HG02981 (cell line): Measurements from ENCODE around the gene CFAP92.

Source experiments
- ATAC-seq: cut with Tn5 transposase; IDR thresholded peaks from one replicate; pipeline ENCODE4 v1.9.1; 2021; ENCODE audit warnings: mild to moderate bottlenecking, moderate library complexity; ENCODE audit not compliant: unreplicated experiment

Gene CFAP92, protein sequence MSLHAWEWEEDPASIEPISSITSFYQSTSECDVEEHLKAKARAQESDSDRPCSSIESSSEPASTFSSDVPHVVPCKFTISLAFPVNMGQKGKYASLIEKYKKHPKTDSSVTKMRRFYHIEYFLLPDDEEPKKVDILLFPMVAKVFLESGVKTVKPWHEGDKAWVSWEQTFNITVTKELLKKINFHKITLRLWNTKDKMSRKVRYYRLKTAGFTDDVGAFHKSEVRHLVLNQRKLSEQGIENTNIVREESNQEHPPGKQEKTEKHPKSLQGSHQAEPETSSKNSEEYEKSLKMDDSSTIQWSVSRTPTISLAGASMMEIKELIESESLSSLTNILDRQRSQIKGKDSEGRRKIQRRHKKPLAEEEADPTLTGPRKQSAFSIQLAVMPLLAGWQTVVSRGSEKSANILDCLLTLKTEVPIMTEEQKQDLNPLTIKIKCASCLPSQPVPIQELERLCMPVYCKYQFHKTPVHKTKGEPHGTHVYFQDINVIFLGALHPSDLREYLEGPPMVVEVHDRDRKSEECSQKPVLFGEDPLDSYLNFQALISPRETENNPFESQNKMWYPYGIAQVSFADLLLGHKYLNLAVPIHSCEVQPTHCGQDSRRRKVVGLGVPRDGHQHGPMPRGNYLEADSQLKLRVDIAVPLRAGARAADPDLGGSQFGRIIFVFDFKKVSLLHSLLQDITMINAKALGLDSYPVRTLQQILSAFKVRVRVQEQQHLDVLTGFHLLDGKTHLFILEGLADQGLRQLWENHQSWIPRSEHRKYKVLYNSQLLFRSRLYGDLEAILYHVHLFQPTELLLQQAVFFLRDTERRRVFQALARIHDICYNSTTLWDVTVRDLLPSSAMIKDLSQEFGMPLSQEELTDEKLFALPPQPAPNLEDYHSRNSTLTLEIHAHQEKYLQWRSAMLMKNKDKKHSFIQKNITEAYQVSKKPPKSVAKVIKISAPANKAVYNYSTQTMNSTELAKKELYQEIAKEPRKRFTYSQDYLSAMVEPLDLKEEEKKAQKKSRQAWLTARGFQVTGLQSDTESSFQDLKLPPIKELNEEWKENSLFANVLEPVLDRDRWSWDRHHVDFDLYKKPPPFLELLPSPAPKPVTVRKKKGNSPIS

DNA sequence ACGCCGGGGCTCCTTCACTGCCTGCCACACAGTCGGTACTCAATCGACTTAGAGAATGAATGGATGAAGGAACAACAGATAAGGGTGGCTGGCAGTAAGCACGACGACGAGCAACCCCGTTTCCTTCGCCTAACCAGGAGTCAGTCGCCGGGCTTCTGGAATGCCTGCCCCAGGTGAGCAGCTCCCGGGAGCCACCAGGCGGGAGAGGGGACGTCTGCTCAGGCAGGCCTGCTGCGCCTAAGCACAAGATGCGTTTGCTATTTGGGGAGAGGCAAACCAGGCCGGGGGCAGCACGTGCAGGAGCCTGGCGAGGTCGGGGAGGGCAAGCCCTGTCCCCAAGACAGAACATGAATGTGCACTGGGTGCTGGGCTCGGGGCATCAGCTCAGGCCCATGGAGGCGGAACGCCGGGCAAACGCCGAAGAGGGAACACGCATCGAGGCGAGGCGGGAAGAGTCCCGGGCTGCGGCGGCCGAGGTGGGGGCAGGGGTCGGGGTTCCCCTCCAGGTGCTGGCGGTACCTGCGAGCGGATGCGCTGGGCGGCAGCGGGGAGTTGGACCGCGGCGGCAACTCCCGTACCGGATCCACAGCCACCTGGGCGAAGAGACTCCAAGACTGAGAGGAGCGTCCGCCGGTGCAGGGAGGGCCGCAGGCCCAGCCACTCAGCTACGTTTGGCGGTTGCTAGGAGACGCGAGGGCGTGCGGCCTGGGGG lies at the start of gene CFAP92:
TSS of gene CFAP92 (minus strand) at position 616 of the 712 bp plus-strand sequence. CDS start 772 bp downstream, outside the sequence.
- peak; percentile 92 for ATAC-seq

DNA sequence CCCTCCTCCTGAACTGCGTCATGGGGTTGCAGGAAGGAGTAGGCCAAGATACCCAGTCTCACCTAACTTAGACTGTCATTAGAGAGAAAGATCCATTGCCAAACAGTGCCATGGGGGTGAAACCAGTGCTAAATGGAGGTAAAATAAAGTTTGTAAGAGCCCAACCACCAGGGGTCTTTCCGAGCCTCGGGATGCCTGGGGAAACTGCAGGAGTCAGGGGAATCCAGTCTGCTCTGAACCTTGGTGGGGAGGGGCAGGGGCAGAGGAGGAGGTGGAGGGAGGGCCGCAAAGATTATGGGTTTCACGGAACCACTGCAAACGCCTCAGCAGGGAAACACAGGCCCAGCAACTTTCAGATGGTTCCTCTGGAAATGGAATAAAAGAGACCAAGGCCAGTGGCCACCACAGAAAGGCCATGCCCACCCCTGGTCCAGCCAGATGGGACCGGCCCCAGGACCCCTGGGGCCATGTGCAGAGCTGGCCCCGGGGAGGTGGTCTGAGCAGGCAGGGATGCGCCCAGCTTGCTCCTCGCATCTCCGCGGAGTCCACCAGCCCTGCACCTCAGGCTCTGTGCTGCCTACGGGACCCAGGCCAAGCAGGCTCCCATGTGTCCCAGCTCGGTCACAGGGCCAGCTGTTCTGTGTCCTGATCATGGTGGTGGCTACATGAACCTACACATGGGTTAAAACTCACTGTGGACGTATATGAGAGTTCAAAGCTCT lies 46.9 kb upstream of the CFAP92 start:
- ATAC-seq, result no peak

DNA sequence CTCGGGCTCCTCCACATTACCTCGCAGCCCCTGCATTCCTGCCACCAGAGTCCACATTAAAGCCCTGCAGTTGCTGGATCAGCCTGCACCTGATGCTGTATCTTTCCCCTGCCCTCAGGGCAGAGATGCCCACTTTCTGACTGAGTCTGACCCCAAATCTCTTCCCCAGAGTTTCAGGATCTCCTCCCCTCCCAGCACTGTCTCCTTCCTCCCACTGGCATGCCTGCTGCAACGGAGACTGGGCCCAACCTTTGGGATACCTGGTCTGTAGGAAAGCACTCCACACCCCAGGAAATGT lies 46.1 kb upstream of the CFAP92 start:
- ATAC-seq, result no peak

DNA sequence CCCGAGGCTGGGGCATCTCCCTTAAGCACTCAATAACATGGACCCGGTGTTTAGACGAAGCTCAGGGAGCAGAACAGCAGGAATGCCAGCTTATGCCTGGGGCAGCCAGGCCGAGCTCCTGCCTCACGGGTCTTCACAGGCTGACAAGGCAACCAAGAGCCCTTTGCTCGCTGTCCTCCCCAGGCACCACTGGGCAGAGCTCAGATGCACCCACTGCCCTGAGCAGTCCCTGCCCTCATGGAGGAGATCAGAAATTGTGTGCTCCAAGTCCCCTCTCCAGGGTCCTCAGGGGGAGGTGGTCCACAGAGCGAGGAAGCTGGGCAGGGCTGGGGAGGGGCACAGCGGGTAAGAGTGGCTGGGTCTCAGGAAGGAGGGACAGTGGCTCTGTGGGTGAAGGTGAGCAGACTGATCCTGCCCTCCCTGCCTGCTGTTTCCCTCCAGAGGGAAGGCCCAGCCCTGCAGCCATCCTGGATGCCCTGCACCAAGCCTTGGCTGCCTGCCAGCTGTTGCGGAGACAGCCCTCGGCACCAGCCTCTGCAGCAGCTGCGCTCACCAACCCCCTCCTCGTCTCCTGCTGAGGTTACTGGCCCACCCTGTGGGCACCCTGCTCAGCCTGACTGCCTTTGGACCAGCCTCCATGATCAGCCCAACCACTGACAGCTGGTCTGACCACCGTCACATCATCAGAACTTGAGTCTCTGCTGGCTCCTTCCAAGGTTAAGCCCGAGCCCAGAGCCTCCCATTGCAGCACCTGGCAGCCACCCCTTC lies 45.6 kb upstream of the CFAP92 start:
- ATAC-seq, result no peak

DNA sequence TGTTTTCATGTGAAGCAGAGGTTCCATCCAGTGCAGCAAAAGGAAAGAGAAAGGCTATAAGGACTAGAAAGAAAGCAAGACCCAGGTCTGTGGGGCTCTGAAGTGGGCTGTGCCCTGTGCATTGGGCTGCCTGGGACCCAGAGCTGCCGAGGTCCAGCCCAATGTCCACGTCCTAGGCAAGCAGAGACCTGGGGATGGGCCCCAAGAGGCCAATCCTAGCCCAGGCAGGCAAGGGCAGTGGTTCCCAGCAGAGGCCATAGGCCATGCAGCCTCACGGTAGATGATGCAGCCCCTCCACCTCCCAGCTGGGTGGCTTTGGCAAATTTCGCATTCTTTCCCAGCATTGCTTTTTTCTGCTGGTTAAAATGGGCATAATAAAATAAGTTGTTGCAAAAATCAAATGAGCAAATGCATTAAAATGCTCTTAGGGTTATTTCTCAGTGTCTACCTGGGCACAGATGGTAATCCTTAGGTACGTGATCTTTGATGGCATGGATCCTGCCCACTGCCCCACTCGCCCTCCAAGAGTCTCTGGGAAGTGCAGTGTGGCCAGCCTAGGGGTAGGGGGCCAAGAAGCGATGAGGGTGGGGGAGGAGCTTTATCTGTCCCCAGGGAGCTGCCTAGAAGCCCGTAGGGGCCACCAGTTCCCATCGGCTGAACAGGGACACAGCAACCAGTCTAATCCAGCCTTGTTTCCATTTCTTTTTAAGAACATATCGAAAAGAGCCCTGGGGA lies 44.4 kb upstream of the CFAP92 start:
- no peak for ATAC-seq

DNA sequence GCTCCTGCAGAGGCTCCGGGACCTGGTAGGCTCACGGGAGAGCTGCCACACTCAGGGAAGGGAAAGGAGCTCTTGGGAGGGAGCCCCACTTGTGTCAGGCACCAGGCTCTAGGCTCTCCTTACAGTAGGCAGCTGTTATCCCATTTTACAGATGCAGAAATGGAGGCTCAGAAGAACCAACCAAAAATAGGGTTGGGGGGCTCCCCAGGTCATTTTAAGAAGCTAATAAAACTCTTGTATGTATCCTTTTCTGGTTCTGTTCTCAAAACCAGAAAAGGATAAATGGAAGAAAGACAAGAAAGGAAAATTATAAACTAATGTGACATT lies 43.2 kb upstream of the CFAP92 start:
- no peak for ATAC-seq

DNA sequence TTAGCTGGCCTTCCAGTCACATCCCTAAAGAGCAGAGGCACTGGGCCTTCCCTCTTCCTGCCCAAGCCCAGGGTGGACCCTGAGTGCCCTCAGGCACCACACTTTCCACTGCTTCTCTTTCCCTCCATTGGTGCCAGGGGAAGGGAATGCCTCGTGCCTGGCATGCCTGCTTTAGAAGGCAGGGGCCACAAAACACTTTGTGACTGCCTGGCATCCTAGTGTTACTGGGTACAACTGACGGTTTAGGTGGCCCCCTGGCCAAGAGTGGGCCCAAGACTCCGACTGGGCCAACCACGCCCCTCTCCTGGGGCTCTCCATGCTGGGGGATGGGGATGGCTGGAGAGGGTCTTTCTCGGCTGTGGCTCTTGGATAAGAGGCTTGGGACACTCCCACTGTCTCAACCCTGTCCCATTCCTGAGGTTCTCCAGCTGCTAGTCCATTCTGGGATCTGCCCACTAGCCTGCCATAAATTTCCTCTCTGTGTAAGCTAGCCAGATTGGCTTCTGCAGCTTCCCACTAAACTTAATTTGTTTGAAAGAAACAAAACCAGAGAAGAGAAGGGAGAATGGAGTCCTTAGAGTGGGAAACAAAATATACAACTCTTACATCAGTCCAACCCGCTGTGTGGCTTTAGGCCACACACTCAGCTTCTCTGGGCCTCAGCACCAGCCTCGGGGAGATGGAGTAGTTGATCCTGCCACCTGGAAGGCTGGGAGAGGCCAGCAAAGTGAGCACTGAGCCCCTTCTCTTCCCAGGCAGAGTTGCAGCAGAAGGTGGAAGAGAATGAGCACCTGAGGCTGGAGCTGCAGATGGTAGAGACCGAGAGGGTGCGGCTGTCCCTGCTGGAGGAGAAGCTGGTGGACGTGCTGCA lies 42.6 kb upstream of the CFAP92 start:
- no peak for ATAC-seq

DNA sequence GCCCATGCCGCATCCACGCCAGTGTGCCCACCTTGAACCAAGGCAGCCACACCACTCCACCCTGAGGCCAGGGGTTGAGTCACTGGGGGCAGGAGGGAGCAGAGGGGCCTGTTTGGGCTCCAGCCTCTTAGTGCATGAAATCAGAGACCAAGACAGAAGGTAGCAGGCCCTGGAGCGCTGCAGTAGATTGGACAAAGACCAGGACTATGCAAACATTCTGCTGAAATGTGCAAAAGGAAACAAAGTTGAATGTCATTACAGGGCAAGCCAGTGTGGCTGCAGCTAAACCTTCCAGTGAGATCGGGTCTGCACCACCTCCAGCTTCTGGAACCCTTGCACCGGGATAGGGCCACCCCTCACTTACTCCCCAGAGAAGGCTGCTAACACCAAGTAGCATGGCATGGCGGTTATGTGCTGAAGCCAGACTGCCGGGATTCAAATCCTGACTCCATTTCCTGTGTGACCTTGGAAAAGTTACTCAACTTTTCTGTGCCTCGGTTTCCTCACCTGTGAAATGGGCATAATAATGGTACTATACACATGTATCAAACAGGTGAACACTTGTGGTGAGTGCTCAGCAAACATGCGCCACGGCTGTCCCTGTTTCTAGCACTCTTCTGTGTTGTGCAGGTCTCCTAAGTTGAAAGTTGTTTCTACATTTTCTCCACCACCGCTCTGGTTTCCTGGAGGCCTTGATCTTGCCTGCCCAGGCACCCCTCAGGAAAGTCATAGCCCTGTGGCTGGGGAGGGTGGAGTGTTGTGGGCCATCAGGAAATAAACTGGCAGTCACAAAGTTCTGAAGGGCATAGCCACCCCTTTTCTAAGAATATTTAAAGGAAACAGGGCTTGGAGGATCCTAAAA lies 41.7 kb upstream of the CFAP92 start:
- no peak for ATAC-seq

DNA sequence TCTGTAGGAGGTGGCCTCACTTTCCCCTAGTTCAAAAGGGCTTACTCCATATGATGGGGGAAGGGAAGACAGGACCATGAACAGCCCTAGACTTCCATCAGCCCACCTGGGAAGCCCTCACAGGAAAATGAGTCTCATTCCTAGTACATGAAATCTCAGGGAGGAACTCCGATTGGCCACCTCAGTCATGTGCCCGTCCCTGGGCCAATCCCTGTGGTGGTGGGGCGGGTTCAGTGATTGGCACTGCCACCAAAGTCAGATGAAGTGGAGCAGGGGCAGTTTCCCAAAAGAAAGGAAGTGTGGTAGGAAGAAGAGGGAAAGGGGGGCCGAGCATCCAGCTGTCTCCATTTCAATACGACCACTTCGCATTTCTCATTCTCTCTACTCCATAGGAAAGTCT lies 40.8 kb upstream of the CFAP92 start:
- ATAC-seq, result no peak

DNA sequence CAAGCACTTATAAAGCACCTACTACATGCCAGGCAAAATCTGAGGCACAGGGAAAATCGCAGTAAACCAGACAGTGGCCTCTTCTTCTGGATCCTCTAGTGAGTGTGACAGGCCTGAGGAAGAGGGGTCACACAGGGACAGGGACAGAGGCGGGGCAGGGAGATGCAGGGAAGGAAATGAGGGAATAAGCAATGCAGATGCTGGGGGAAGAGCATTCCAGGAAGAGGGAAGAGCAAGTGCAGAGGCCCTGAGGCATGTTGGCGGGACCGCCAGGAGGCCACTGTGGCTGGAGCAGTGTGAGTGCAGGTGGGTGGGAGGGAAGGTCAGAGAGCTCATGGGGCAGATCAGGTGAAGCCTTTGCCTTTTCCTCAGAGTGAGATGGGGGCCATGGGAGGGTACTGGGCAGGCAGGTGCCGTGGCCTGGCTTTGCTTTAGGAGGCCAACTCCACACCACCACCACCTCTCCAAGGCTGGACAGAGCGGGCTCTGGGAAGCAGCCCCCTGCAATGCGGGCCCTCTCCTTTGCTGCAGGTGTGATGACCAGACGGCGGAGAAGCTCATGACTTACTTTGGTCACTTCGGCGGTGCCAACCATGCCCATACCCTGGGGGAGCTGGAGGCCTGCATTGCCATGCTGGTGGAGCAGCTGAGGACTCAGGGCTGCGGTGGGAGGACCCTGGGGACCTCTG lies 39.9 kb upstream of the CFAP92 start:
- ATAC-seq, result no peak

DNA sequence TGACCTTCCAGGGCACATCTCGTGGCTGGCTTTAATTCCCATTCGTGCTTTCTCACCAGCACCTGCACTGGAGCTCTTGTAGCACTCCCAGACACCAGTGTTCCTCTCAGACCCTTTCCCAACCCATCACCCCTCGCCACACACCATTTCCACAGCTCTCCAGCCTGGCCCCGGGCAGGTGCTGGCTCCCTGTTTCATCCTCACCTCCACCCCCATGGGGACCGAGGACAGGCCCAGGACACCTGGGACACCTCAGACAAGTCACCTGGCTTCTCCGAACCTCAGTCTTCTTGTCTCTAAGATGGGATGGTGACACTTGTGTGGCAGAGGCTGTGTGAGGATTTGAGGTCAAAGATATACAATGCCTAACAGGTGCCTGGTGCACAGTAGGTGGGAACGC lies 39.3 kb upstream of the CFAP92 start:
- ATAC-seq, result no peak

DNA sequence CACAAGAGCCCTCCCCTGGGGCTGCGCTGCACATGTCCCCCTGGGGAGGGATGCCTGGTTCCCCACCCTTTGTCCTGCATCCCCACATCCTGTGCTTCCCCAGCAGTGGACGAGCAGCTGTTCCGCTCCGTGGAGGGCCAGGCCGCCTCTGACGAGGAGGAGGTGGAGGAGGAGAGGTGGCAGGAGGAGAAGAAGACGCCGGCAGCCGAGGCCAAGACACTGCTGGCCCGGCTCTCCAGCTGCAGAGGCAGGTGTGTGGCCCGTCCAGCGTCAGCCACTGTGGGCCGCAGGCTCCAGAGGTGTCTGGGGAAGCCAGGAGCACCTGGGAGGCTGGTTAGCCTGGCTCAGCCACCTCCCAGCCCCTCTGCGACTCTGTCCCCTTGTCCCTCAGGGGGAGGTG lies 38.8 kb upstream of the CFAP92 start:
- ATAC-seq, result no peak

DNA sequence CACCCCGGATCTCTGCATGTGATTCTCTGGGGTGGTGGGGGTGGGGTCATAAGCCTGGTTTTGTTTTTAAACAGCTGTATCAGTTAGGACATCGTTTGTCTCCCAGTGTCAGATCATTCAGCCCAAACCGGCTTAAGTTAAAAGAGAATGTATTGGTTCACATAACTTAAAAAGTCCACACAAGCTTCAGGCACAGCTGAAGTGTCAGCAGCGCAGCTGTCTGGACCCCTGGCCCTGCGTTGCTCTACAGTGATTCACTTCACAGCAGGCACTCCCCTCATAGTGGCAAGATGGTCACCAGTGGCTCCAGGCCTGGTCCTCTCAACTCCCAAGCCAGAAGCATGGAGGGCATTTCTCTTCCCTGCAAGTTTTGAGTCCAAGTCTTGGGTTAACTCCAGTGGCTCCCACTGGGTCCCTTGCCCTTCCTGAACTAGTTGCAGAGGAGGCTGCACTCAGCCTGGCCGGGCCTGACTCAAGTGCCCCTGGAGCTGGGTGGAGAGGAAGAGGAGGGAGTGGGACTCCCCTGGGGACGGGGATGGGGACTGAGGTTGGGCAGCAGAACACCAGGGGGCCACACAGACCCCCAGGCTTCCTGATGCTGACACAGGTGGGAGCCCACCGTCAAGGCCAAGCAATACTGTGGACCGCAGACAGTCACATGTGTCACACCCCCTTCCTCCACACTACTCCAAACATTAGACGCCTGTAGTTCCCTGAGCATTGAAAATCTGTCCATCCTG lies 37.8 kb upstream of the CFAP92 start:
- ATAC-seq, result no peak

DNA sequence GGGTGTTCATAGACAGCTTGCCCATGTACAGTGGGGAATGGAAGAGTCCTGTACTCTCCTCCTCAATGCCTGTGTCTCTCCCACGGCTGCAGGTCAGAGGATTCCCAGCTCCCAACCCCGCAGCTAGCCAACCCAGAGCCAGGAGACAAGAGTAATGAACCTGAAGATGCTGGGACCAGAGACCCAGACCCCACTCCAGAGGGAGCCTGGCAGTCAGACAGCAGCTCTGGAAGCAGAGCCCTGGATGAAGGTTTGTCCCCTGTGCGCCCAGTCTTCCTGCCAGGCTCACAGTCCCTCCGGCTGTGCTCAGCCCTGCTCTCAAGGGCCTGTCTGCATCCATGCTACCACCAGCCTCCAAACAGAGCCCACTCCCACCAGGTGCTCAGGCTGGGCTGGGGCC lies 36.7 kb upstream of the CFAP92 start:
- no peak for ATAC-seq

DNA sequence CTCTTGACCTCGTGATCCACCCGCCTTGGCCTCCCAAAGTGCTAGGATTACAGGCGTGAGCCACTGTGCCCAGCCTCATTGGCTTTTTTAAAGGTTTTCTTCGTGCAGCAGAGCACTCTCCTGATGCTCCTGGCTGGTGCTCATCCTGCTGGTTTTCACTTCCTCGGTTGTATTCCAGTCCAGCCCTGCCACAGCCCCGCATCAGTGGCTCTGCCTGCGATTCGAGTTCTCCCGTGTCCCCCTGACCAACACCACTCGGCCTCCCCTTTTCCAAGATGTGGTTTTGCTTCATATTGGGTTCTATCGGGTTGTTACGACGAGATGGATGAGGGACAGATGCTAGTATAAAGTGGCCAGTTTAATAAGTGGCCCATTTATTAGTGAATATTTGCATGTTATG lies 35.0 kb upstream of the CFAP92 start:
- ATAC-seq, result no peak

DNA sequence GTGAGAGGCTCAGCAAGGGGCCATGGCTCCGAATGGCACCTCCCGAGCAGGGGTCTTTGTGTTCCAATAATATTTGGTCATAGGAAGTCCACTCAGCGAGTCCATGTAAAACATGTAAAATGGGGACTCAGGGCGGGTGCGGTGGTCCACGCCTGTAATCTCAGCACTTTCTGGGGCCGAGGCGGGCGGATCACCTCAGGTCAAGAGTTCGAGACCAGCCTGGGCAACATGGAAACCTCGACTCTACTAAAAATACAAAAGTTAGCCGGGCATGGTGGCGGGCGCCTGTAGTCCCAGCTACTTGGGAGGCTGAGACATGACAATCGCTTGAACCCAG lies 33.6 kb upstream of the CFAP92 start:
- no peak for ATAC-seq
